ENCODE measurements around the gene ABO. TPM values are rescaled to one million over a fixed set of nuclear protein-coding genes. Genes with fewer than 3 reads are reported as not detected.

Gene ABO
- total and polyA plus RNA-seq, 2 donors (not counting 3 experiments of a cell fraction or from before 2014, with no cell fraction given) = not detected

GRCh38 chr9:133273819-133274218, 1.2 kb downstream of the ABO start:
- no peaks in the 10 kb centered on the region for H3K9me1 ChIP-seq (replicated peaks; ENCODE audit: control insufficient read depth, extremely low read depth, insufficient read depth, low read length)
- intact Hi-C loops (cut with micrococcal nuclease) = no loop called here

More at GRCh38 chr9:133273819-133274218, 1.2 kb downstream of the ABO start:
- FAIRE-seq (no peak), DNase-seq (ENCODE audit: low read depth, low spot score) (no peak)
- Histone ChIP-seq H3K79me2 (ENCODE audit: control insufficient read depth, insufficient read depth, low read length) (no peaks in the 10 kb centered on the region), H2AFZ (ENCODE audit: low read depth, low read length) (no peak overlapping the region), H3K4me1 (ENCODE audit: control insufficient read depth, extremely low read depth, insufficient read depth, low read length) (no peaks in the 10 kb centered on the region), H3K4me2 (ENCODE audit: insufficient read depth, low read length) (no peak overlapping the region), H3K4me3 (replicated peaks in 1 of 3; ENCODE audit: insufficient read depth in 1 of 3, low read depth in 1 of 3, low read length in 3 of 3) (no peak overlapping the region), H3K36me3 (ENCODE audit: control insufficient read depth in 2 of 2, extremely low read depth in 1 of 2, insufficient read depth in 2 of 2, low read length in 2 of 2) (no peaks in the 10 kb centered on the region), H3K9ac (replicated peaks; ENCODE audit: extremely low read depth, insufficient read depth, low read length) (no peak overlapping the region), H3K27ac (ENCODE audit: insufficient read depth, low read depth, low read length) (no peak overlapping the region), H3K27me3 (ENCODE audit: control insufficient read depth in 2 of 2, insufficient read depth in 2 of 2, low read length in 2 of 2) (peaks cover 22 to 63% of the 10 kb centered on the region in 2 experiments), H4K20me1 (replicated peaks; ENCODE audit: control insufficient read depth, extremely low read depth, insufficient read depth, low read length) (no peaks in the 10 kb centered on the region), H3K9me3 (replicated peaks; ENCODE audit: control insufficient read depth, insufficient read depth, low read length) (no peaks in the 10 kb centered on the region)
- CTCF ChIA-PET = no interaction called here
- POLR2A ChIA-PET = no interaction called here
- TF ChIP-seq CTCF (IDR thresholded peaks at IDR 0.05; ENCODE audit: extremely low read depth in 1 of 2, insufficient read depth in 1 of 2, low read depth in 1 of 2, low read length in 2 of 2) = no peak
- TF ChIP-seq POLR2AphosphoS5 (IDR thresholded peaks at IDR 0.05; ENCODE audit: insufficient read depth, low read depth, low read length) = no peak
- TF ChIP-seq, protein P1, sequence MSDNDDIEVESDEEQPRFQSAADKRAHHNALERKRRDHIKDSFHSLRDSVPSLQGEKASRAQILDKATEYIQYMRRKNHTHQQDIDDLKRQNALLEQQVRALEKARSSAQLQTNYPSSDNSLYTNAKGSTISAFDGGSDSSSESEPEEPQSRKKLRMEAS (IDR thresholded peaks at IDR 0.05; ENCODE audit: insufficient read depth, insufficient read length) = no peak
- TF ChIP-seq POLR2A (IDR thresholded peaks at IDR 0.05; ENCODE audit: low read depth, low read length) = no peak
- TF ChIP-seq MYC (IDR thresholded peaks at IDR 0.05; ENCODE audit: low read depth, low read length) = no peak
- TF ChIP-seq JUN (IDR thresholded peaks at IDR 0.05; ENCODE audit: borderline replicate concordance, insufficient read depth, insufficient read length, low read depth) = no peak
- no peak for TF ChIP-seq EZH2 (IDR thresholded peaks at IDR 0.05; ENCODE audit: borderline replicate concordance, low read depth, low read length, severe bottlenecking)
- TF ChIP-seq GATA2 (IDR thresholded peaks at IDR 0.05; ENCODE audit: insufficient read depth, insufficient read length, low read depth, low read length) = no peak
- no peak for TF ChIP-seq FOS (IDR thresholded peaks at IDR 0.05; ENCODE audit: borderline replicate concordance, insufficient read depth, low read length)
- BruUV-seq (replicated peaks) = no TSS peak
- dilution Hi-C loops (cut with MboI; ENCODE audit: extremely low pct_ligation_motif_present, low sequenced_read_pairs) = no loop called here

Data from endothelial cell of umbilical vein (primary cell).